Hepatocyte (in vitro differentiated cells): ENCODE results near the gene RAPGEF5.

ENCODE experiments used
- CTCF ChIP-seq: fragments of 200-600 bp; sonication (generic); IDR thresholded peaks from 2 replicates; pipeline ENCODE4 v1.5.1; 2016; ENCODE audit warnings: antibody characterized with exemption, mild to moderate bottlenecking; ENCODE audit not compliant: poor library complexity
- EZH2 ChIP-seq: fragments of 200-600 bp; sonication (generic); IDR thresholded peaks from 2 replicates; pipeline ENCODE4 v1.6.1; 2016; ENCODE audit warnings: antibody characterized with exemption, mild to moderate bottlenecking, borderline replicate concordance
- EZH2phosphoT487 ChIP-seq: fragments of 200-600 bp; sonication (generic); IDR thresholded peaks from one replicate; pipeline ENCODE4 v1.6.1; 2018; ENCODE audit warnings: antibody characterized with exemption, mild to moderate bottlenecking, low read depth, moderate library complexity; ENCODE audit not compliant: unreplicated experiment, severe bottlenecking

DNA sequence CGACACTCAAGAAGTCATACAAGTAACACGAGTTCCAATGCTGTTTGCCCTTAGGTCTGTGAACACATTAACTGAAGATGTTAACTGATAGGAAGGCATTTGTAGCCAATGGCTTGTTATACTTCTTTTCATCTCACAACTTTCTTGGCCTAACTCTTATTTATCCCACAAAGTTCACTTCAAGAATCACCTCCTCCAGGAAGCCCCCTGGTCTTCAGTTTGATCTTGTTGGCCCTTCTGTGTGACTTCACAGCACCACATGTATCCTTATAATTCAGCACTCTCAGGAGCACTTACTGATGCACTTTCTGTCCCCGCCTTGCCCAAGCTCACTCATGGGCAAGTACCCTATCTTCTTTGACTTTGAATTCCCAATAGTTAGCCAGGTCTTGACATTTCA lies 159.6 kb downstream of the RAPGEF5 start:
- TF ChIP-seq CTCF (no peak), EZH2phosphoT487 (no peak), EZH2 (no peak)
